Neural cell (in vitro differentiated cells): ENCODE data around the gene FREM3. TPM values are rescaled to one million over a fixed set of nuclear protein-coding genes. Genes with fewer than 3 reads are reported as not detected.

Experiments
- H2AFZ ChIP-seq: fragments of 200-600, 300-800 bp; sonication (generic), shearing (Covaris generic); 2 replicates; pipeline ENCODE4 v1.6.0; 2014; ENCODE audit warnings: low read depth, mild to moderate bottlenecking, antibody characterized with exemption, low read length, moderate library complexity
- H3F3A ChIP-seq: fragments of 200-600 bp; shearing (Covaris generic); 2 replicates; pipeline ENCODE4 v1.6.1; 2016; ENCODE audit warnings: mild to moderate bottlenecking, moderate library complexity, mixed read lengths, antibody characterized with exemption, low read length; ENCODE audit not compliant: insufficient read depth, poor library complexity, severe bottlenecking
- H3K27ac ChIP-seq: fragments of 200-600, 300-800 bp; sonication (generic), shearing (Covaris generic); 2 replicates; pipeline ENCODE4 v1.5.1; 2014; ENCODE audit warnings: mild to moderate bottlenecking, low read length, moderate library complexity
- H3K27me3 ChIP-seq: fragments of 300-800, 200-600 bp; sonication (generic), shearing (Covaris generic); 2 replicates; pipeline ENCODE4 v1.6.0; 2014; ENCODE audit warnings: mild to moderate bottlenecking, low read depth, low read length, moderate library complexity; ENCODE audit not compliant: insufficient read depth
- H3K36me3 ChIP-seq: fragments of 300-800, 200-600 bp; sonication (generic), shearing (Covaris generic); 2 replicates; pipeline ENCODE4 v1.5.1; 2014; ENCODE audit warnings: mild to moderate bottlenecking, antibody characterized with exemption, low read length, moderate library complexity; ENCODE audit not compliant: insufficient read depth
- H3K4me2 ChIP-seq: fragments of 300-800, 200-600 bp; sonication (generic), shearing (Covaris generic); 2 replicates; pipeline ENCODE4 v1.6.0; 2014; ENCODE audit warnings: mild to moderate bottlenecking, low read length
- H3K4me3 ChIP-seq: fragments of 300-800, 200-600 bp; sonication (generic), shearing (Covaris generic); 2 replicates; pipeline ENCODE4 v1.5.1; 2014; ENCODE audit warnings: mild to moderate bottlenecking, low read length, moderate library complexity
- H3K79me2 ChIP-seq: fragments of 200-600 bp; shearing (Covaris generic); replicated peaks from 2 replicates; pipeline ENCODE4 v1.6.0; 2014; ENCODE audit warnings: mild to moderate bottlenecking, low read length, moderate library complexity; ENCODE audit not compliant: insufficient read depth
- H3K9ac ChIP-seq: fragments of 300-800, 200-600 bp; sonication (generic), shearing (Covaris generic); 2 replicates; pipeline ENCODE4 v1.6.1; 2016; ENCODE audit warnings: mild to moderate bottlenecking, low read length, mixed read lengths
- H3K9me2 ChIP-seq: fragments of 200-600 bp; shearing (Covaris generic); 2 replicates; pipeline ENCODE4 v1.6.1; 2016; ENCODE audit warnings: mild to moderate bottlenecking, low read length, mixed read lengths; ENCODE audit not compliant: insufficient read depth
- H3K9me3 ChIP-seq: fragments of 200-600, 300-800 bp; sonication (generic), shearing (Covaris generic); 2 replicates; pipeline ENCODE4 v1.6.1; 2016; ENCODE audit warnings: mild to moderate bottlenecking, mixed run types, low read length, moderate library complexity, mixed read lengths
- H4K20me1 ChIP-seq: fragments of 200-600 bp; shearing (Covaris generic); 2 replicates; pipeline ENCODE4 v1.6.1; 2016; ENCODE audit warnings: mild to moderate bottlenecking, mixed run types; ENCODE audit not compliant: insufficient read depth
- EP300 ChIP-seq: fragments of 450-650 bp; conservative IDR thresholded peaks from 2 replicates; pipeline ENCODE4 v1.6.1; 2014; ENCODE audit warnings: antibody characterized with exemption, mild to moderate bottlenecking, moderate library complexity; ENCODE audit not compliant: poor library complexity, severe bottlenecking
- EZH2 ChIP-seq: fragments of 200-600, 300-800 bp; shearing (Covaris generic), sonication (generic); IDR thresholded peaks from 2 replicates; pipeline ENCODE4 v1.6.1; 2014; ENCODE audit warnings: antibody characterized with exemption, low read length, borderline replicate concordance, mild to moderate bottlenecking; ENCODE audit not compliant: insufficient read depth, poor library complexity, severe bottlenecking
- MXI1 ChIP-seq: fragments of 450-650 bp; conservative IDR thresholded peaks from 2 replicates; pipeline ENCODE4 v1.6.1; 2014; ENCODE audit warnings: antibody characterized with exemption, mild to moderate bottlenecking; ENCODE audit not compliant: poor library complexity, severe bottlenecking
- POLR2AphosphoS5 ChIP-seq: IDR thresholded peaks from 2 replicates; pipeline ENCODE4 v1.6.1; 2012
- RAD21 ChIP-seq: fragments of 450-650 bp; conservative IDR thresholded peaks from 2 replicates; pipeline ENCODE4 v1.6.1; 2014; ENCODE audit warnings: antibody characterized with exemption, mild to moderate bottlenecking, moderate library complexity
- SMC3 ChIP-seq: fragments of 450-650 bp; conservative IDR thresholded peaks from 2 replicates; pipeline ENCODE4 v1.6.1; 2014; ENCODE audit warnings: antibody characterized with exemption, mild to moderate bottlenecking, moderate library complexity; ENCODE audit not compliant: poor library complexity
- TAF1 ChIP-seq: IDR thresholded peaks from 2 replicates; pipeline ENCODE4 v1.6.1; 2012; ENCODE audit warnings: low read depth
- polyA plus RNA-seq: library from polyadenylated mRNA; depleted of rRNA; stranded (reverse); fragments of >200 nt; gene quantifications from 2 replicates; pipeline ENCODE4 v1.2.3, GENCODE V29; 2014
- TF ChIP-seq, protein P1 (sequence below): fragments of 450-650 bp; IDR thresholded peaks from 2 replicates; pipeline ENCODE4 v1.5.1; 2014; ENCODE audit warnings: antibody characterized with exemption, mild to moderate bottlenecking, moderate library complexity; ENCODE audit not compliant: poor library complexity, severe bottlenecking
- TF ChIP-seq, protein P2 (sequence below): IDR thresholded peaks from 2 replicates; pipeline ENCODE4 v1.6.1; 2012; ENCODE audit warnings: borderline replicate concordance

The FREM3 gene
- polyA plus RNA-seq, 1 donor from 2014 or later, result 0.35 TPM

DNA sequence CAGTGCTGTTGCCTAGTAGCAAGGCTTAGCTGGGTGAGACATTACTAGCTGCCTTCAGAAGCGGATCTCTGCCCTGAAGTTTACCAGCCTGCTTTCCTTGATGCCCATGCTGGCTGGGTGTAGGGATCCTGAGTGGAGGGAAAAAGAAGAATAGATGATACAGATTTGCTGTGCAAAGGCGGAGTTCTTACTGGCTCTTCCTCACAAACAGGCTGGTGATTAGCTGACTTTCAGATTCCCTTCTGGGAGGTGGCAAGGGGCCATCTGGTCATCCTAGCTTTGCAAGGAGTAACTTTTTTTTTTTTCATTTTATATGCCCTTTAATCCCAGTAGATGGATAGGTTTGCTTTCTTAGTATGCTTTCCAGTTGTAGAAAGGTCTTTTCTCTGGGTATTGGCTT is 142.2 kb downstream of the FREM3 start:
- no peak overlapping the region for H2AFZ ChIP-seq
- no peaks in the 10 kb centered on the region for H3K27me3 ChIP-seq
- no peaks in the 10 kb centered on the region for H3F3A ChIP-seq
- H4K20me1 ChIP-seq, result no peaks in the 10 kb centered on the region
- no peaks in the 10 kb centered on the region for H3K36me3 ChIP-seq
- no peak overlapping the region for H3K27ac ChIP-seq
- TF ChIP-seq EZH2 (no peak), EP300 (no peak), SMC3 (no peak), POLR2AphosphoS5 (no peak), MXI1 (no peak), TAF1 (no peak), RAD21 (no peak)
- TF ChIP-seq, protein P1, sequence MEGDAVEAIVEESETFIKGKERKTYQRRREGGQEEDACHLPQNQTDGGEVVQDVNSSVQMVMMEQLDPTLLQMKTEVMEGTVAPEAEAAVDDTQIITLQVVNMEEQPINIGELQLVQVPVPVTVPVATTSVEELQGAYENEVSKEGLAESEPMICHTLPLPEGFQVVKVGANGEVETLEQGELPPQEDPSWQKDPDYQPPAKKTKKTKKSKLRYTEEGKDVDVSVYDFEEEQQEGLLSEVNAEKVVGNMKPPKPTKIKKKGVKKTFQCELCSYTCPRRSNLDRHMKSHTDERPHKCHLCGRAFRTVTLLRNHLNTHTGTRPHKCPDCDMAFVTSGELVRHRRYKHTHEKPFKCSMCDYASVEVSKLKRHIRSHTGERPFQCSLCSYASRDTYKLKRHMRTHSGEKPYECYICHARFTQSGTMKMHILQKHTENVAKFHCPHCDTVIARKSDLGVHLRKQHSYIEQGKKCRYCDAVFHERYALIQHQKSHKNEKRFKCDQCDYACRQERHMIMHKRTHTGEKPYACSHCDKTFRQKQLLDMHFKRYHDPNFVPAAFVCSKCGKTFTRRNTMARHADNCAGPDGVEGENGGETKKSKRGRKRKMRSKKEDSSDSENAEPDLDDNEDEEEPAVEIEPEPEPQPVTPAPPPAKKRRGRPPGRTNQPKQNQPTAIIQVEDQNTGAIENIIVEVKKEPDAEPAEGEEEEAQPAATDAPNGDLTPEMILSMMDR, result no peak
- TF ChIP-seq, protein P2, sequence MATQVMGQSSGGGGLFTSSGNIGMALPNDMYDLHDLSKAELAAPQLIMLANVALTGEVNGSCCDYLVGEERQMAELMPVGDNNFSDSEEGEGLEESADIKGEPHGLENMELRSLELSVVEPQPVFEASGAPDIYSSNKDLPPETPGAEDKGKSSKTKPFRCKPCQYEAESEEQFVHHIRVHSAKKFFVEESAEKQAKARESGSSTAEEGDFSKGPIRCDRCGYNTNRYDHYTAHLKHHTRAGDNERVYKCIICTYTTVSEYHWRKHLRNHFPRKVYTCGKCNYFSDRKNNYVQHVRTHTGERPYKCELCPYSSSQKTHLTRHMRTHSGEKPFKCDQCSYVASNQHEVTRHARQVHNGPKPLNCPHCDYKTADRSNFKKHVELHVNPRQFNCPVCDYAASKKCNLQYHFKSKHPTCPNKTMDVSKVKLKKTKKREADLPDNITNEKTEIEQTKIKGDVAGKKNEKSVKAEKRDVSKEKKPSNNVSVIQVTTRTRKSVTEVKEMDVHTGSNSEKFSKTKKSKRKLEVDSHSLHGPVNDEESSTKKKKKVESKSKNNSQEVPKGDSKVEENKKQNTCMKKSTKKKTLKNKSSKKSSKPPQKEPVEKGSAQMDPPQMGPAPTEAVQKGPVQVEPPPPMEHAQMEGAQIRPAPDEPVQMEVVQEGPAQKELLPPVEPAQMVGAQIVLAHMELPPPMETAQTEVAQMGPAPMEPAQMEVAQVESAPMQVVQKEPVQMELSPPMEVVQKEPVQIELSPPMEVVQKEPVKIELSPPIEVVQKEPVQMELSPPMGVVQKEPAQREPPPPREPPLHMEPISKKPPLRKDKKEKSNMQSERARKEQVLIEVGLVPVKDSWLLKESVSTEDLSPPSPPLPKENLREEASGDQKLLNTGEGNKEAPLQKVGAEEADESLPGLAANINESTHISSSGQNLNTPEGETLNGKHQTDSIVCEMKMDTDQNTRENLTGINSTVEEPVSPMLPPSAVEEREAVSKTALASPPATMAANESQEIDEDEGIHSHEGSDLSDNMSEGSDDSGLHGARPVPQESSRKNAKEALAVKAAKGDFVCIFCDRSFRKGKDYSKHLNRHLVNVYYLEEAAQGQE, result no peak
- H3K9ac ChIP-seq, result no peak overlapping the region
- H3K4me2 ChIP-seq, result no peak overlapping the region
- no peak overlapping the region for H3K4me3 ChIP-seq
- no peaks in the 10 kb centered on the region for H3K9me3 ChIP-seq
- no peaks in the 10 kb centered on the region for H3K9me2 ChIP-seq
- no peaks in the 10 kb centered on the region for H3K79me2 ChIP-seq

DNA sequence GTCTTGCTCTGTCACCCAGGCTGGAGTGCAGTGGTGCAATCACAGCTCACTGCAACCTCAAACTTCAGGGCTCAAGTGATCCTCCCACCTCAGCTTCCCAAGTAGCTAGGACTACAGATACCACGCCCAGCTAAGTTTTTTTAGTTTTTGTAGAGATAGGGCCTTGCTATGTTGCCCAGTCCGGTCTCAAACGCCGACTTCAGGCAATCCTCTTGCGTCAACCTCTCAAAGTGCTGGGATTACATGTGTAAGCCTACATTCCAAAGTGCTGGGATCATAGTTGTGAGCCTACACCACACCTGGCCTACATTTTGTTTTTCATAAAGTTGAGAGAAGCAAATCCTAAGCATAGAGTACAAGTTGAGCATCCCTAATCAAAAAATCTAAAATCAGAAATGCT is 144.8 kb downstream of the FREM3 start:
- H3K9me3 ChIP-seq, result no peaks in the 10 kb centered on the region

More for the DNA sequence above, 144.8 kb downstream of the FREM3 start:
- H3K79me2 ChIP-seq, result peaks cover 7% of the 10 kb centered on the region
- no peak overlapping the region for H3K27ac ChIP-seq
- H3K9ac ChIP-seq, result no peak overlapping the region
- TF ChIP-seq POLR2AphosphoS5, result no peak
- no peak for TF ChIP-seq RAD21
- TF ChIP-seq MXI1, result no peak
- TF ChIP-seq EZH2, result no peak
- no peak for TF ChIP-seq EP300
- TF ChIP-seq TAF1, result no peak
- no peak for TF ChIP-seq SMC3
- no peaks in the 10 kb centered on the region for H3K9me2 ChIP-seq
- peaks cover 10% of the 10 kb centered on the region for H3K36me3 ChIP-seq
- H2AFZ ChIP-seq, result no peak overlapping the region
- no peak overlapping the region for H3K4me2 ChIP-seq
- H3F3A ChIP-seq, result no peaks in the 10 kb centered on the region
- no peaks in the 10 kb centered on the region for H4K20me1 ChIP-seq
- no peak overlapping the region for H3K4me3 ChIP-seq
- H3K27me3 ChIP-seq, result no peaks in the 10 kb centered on the region
